ENCODE data around the gene ZNF664. TPM values are rescaled to one million over a fixed set of nuclear protein-coding genes. Genes with fewer than 3 reads are reported as not detected.

ZNF664 gene
- total RNA-seq, 1 donor from 2014 or later = 27.7 TPM

DNA sequence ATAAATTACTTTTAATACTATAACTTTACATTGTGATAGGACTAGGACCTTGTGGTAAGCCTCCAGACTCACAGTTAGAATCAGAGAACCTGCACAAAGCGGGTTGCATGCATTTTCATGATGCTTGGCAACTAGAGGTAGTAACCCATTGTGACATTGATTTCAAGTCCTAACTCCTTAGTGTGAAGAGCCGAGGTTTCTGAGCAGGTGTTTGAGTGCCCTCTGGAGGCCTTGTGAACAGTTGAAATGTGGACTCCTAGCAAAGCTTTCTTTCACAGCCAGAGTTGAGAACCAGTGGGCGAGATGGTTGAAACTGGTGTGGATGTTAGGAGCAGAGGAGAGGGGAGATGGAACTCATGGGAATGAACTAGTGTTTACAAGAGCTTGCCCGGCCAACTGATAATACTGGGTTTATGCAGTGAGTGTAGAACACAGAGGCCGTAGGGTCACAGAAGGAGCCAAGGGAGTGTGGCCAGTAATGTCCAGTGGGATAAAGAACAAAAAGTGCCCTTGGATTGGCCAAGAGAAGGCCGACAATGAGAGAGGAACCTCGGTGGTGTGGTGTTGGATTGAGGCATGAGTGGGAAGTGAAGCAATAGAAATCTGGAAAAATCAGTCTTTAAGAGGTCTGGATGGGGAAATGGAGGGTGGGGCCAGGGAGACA, 10.9 kb downstream of the ZNF664 start:
- Histone ChIP-seq H3K27ac (no peak overlapping the region), H3K4me3 (no peak overlapping the region), H3K27me3 (no peaks in the 10 kb centered on the region), H3K4me1 (no peaks in the 10 kb centered on the region), H3K36me3 (peaks cover 6 to 12% of the 10 kb centered on the region in 2 donors), H3K9me3 (no peaks in the 10 kb centered on the region)
- TF ChIP-seq, protein P1, sequence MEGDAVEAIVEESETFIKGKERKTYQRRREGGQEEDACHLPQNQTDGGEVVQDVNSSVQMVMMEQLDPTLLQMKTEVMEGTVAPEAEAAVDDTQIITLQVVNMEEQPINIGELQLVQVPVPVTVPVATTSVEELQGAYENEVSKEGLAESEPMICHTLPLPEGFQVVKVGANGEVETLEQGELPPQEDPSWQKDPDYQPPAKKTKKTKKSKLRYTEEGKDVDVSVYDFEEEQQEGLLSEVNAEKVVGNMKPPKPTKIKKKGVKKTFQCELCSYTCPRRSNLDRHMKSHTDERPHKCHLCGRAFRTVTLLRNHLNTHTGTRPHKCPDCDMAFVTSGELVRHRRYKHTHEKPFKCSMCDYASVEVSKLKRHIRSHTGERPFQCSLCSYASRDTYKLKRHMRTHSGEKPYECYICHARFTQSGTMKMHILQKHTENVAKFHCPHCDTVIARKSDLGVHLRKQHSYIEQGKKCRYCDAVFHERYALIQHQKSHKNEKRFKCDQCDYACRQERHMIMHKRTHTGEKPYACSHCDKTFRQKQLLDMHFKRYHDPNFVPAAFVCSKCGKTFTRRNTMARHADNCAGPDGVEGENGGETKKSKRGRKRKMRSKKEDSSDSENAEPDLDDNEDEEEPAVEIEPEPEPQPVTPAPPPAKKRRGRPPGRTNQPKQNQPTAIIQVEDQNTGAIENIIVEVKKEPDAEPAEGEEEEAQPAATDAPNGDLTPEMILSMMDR (IDR thresholded peaks at IDR 0.05) = peak; percentile 39 to 69 (median 58)
- DNase-seq (ENCODE audit: low spot score in 2 of 2) = no peak
- intact Hi-C loops (cut with DNase I) = loop anchor here (1.0 kb wide), 1 partner anchor 79 kb away; no protein-coding TSS in a partner anchor

DNA sequence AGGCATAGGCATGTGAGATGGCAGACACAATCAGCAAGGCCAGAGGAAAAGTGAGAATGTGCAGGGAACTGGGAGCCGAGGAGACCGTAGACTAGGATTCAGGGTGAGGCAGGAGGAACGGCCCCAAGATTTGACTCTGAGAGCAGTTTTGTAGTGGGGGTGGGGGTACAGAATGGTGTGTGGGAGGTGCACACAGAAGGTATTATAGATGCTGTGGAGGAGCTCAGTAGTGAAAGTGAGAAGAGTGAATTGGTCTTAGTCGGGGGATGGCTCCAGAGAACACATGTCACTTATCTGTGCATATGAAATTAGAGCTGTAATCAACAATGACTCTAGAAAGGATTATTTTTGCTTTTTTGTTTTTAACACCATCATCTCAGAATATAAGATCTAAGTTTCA, 11.9 kb downstream of the ZNF664 start:
- intact Hi-C loops (cut with DNase I) = loop anchor here (1.0 kb wide), 1 partner anchor 80 kb away; no protein-coding TSS in a partner anchor
- TF ChIP-seq, protein P1 (IDR thresholded peaks at IDR 0.05) = no peak
- no peak overlapping the region for H3K27ac ChIP-seq
- no peaks in the 10 kb centered on the region for H3K27me3 ChIP-seq
- H3K36me3 ChIP-seq = peaks cover 11 to 12% of the 10 kb centered on the region in 2 donors
- no peaks in the 10 kb centered on the region for H3K9me3 ChIP-seq
- no peak overlapping the region for H3K4me3 ChIP-seq
- H3K4me1 ChIP-seq = no peaks in the 10 kb centered on the region
- DNase-seq (ENCODE audit: low spot score in 2 of 2) = no peak

DNA sequence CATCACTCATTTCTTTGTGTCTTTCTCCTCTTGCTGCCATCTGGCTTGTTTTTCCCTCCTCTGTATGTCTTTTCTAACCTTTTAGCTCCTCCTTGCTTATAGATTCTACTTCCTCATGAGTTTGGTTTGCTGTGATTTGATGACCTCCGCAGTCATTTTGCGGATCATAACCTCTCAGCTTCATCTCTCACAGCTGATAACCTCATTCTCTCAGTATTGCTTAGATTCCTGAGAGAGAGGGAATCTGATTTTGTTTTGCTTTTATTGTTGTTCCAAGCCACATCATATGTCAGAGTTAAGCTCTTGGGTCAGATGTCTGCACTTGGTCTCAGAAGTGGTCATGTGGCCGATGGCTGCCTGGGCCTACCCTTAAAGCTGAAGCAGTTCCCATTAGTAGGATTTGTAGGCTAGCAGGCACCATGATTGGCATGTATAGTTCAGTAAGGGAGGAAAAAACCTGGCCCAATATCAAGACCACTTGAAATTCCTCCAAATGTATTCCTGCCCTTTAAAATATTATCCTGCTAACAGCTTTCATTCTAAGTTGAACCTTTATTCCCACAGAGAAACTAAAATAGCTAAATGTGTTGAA, 13.5 kb downstream of the ZNF664 start:
- TF ChIP-seq, protein P1 (IDR thresholded peaks at IDR 0.05) = no peak
- Histone ChIP-seq H3K4me3 (no peak overlapping the region), H3K27ac (no peak overlapping the region), H3K27me3 (no peaks in the 10 kb centered on the region), H3K9me3 (no peaks in the 10 kb centered on the region), H3K4me1 (no peaks in the 10 kb centered on the region), H3K36me3 (peaks cover 11 to 22% of the 10 kb centered on the region in 2 donors)
- no peak for DNase-seq (ENCODE audit: low spot score in 2 of 2)
- intact Hi-C loops (cut with DNase I) = no loop called here

DNA sequence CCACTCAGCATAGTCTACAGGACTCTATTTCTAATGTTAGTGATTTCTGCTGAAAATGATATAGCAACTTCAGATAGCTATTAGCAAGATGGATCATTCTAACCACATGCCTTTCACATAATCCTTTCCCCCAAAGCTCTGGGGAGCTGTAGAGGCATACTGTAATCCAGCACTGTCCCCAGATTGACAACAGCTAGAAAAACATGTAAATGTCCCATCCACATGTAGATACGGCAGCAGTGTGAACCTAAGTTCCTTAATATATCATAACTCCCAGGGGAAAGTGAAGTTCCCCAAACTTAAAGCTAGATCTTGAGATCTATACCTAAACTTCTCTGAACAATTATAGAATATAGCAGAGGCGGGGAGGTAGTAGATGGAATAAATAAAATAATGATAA, 14.0 kb downstream of the ZNF664 start:
- Histone ChIP-seq H3K4me1 (no peaks in the 10 kb centered on the region), H3K9me3 (no peaks in the 10 kb centered on the region), H3K36me3 (peaks cover 11 to 26% of the 10 kb centered on the region in 2 donors), H3K4me3 (no peak overlapping the region), H3K27me3 (no peaks in the 10 kb centered on the region), H3K27ac (no peak overlapping the region)
- no peak for DNase-seq (ENCODE audit: low spot score in 2 of 2)
- intact Hi-C loops (cut with DNase I) = no loop called here
- TF ChIP-seq, protein P1 (IDR thresholded peaks at IDR 0.05) = no peak

DNA sequence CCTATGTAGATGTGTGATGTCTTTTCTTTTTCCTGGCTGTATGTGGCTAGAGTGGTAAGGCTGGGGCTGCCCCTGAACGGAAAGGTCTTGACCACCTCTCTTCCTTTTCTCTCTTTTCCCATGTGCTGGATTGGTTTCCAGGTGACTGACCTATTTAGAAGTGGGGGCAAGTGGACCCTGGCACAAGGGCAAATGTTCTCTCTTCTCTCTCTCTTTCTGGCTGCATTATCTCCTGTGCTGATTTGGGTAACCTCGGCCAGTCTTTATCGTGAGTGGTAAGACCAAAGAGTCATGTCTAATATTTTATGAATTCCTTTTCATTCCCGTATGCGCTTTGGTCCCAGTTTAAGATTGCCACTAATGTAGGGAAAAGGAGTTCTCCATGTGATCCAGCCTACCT, 16.2 kb downstream of the ZNF664 start:
- H3K4me1 ChIP-seq = no peaks in the 10 kb centered on the region
- TF ChIP-seq, protein P1 (IDR thresholded peaks at IDR 0.05) = no peak
- peaks cover 11 to 38% of the 10 kb centered on the region in 2 donors for H3K36me3 ChIP-seq
- intact Hi-C loops (cut with DNase I) = no loop called here
- H3K4me3 ChIP-seq = no peak overlapping the region
- no peaks in the 10 kb centered on the region for H3K9me3 ChIP-seq
- H3K27me3 ChIP-seq = no peaks in the 10 kb centered on the region
- H3K27ac ChIP-seq = no peak overlapping the region
- DNase-seq (ENCODE audit: low spot score in 2 of 2) = no peak

All from ascending aorta (tissue), 2 donors.